Measurements from ENCODE around the gene ZDHHC13. TPM values are rescaled to one million over a fixed set of nuclear protein-coding genes. Genes with fewer than 3 reads are reported as not detected.

The ZDHHC13 gene
- total and polyA plus RNA-seq, 9 donors = 5.7 to 15.4 (median 9.0) TPM

- Histone ChIP-seq H3K27me3 (no peaks in the 10 kb centered on the region), H3K4me3 (no peak overlapping the region), H3K4me1 (ENCODE audit: insufficient read depth) (no peaks in the 10 kb centered on the region), H3K36me3 (no peaks in the 10 kb centered on the region), H3K27ac (no peak overlapping the region), H3K9me3 (no peaks in the 10 kb centered on the region)
- WGBS, 3 donors = 85 to 89% (median 87%) methylated on average over 9 of the region's 9 CpGs
- intact Hi-C loops (cut with DNase I) = no loop called here
- DNase-seq = no peak
- TF ChIP-seq CTCF (IDR thresholded peaks at IDR 0.05) (no peak), EP300 (IDR thresholded peaks at IDR 0.05) (no peak), POLR2A (IDR thresholded peaks at IDR 0.05) (no peak)
Observed at GRCh38 chr11:19187833-19188258, 70.9 kb downstream of the ZDHHC13 start.

DNA sequence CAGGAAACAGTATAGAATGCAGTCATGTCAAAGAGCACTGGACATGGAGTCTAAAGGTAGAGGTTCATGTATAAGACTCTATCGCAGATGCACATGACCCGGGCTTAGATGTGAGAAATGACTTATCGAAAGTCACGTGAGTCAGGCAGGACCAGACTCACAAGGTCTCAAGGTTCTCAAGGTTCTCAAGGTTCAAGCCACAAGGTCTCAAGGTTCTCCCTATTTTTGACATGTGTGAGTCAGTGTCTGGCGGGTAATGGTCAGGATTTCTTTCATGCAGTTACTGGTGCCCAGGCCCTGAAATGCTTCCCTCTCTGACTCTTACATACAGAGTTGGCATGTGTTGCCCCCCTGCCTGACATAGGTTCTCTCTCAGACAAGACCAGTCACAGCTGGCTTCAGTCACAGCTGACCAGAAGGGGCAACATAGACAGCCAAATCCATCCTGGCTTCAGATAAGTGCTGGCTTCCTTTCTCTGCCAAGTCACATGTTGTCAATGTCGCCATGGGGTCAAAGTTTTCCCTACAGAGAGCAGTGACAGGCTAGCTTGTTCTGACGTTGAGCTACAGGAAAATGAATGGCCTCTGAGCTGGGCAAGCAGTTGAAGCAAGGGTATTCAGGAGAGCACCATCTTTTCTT lies 74.7 kb downstream of the ZDHHC13 start:
- no peaks in the 10 kb centered on the region for H3K4me1 ChIP-seq (ENCODE audit: insufficient read depth)
- WGBS, 3 donors = 72 to 75% (median 74%) methylated on average over 7 of the region's 7 CpGs
- H3K4me3 ChIP-seq = no peak overlapping the region
- H3K9me3 ChIP-seq = no peaks in the 10 kb centered on the region
- DNase-seq = no peak
- H3K27me3 ChIP-seq = no peaks in the 10 kb centered on the region
- H3K27ac ChIP-seq = no peak overlapping the region
- no peaks in the 10 kb centered on the region for H3K36me3 ChIP-seq
- intact Hi-C loops (cut with DNase I) = no loop called here
- TF ChIP-seq CTCF (IDR thresholded peaks at IDR 0.05) (no peak), EP300 (IDR thresholded peaks at IDR 0.05) (no peak), POLR2A (IDR thresholded peaks at IDR 0.05) (no peak)

DNA sequence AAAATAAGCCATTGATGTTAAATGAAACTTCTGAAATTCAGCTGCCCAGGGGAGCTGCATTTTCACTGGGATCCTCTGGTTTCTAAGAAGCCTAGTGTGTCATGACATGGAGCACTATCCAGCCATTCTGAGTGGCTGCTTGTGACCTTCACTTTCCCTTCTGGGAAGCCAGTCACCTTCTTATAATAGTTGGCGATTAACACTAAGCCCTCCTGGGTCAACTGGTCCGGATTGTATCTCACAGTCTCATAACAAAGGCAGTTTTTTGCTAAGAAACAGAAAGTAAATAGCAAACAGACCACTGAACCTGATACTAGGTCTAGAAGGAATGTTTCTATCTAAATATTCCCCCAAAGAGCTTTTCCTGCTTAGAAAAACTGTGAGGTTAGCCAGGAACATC lies 76.9 kb downstream of the ZDHHC13 start:
- intact Hi-C loops (cut with DNase I) = no loop called here
- H3K4me3 ChIP-seq = no peak overlapping the region
- H3K27ac ChIP-seq = no peak overlapping the region
- no peak for DNase-seq
- no peaks in the 10 kb centered on the region for H3K4me1 ChIP-seq (ENCODE audit: insufficient read depth)
- no peak for TF ChIP-seq POLR2A (IDR thresholded peaks at IDR 0.05)
- TF ChIP-seq EP300 (IDR thresholded peaks at IDR 0.05) = no peak
- WGBS, 3 donors = 36 to 50% (median 47%) methylated on average over 2 of the region's 2 CpGs
- no peaks in the 10 kb centered on the region for H3K9me3 ChIP-seq
- no peaks in the 10 kb centered on the region for H3K36me3 ChIP-seq
- H3K27me3 ChIP-seq = no peaks in the 10 kb centered on the region

GRCh38 chr11:19194620-19195308 lies 77.8 kb downstream of the ZDHHC13 start:
- 88 to 92% (median 90%) methylated on average over 4 of the region's 4 CpGs for WGBS, 3 donors

More at GRCh38 chr11:19194620-19195308, 77.8 kb downstream of the ZDHHC13 start:
- no peak overlapping the region for H3K27ac ChIP-seq
- intact Hi-C loops (cut with DNase I) = no loop called here
- no peaks in the 10 kb centered on the region for H3K36me3 ChIP-seq
- no peak for DNase-seq
- no peaks in the 10 kb centered on the region for H3K9me3 ChIP-seq
- H3K27me3 ChIP-seq = no peaks in the 10 kb centered on the region
- H3K4me3 ChIP-seq = no peak overlapping the region
- TF ChIP-seq EP300 (IDR thresholded peaks at IDR 0.05) = no peak
- TF ChIP-seq POLR2A (IDR thresholded peaks at IDR 0.05) = no peak
- no peak for TF ChIP-seq CTCF (IDR thresholded peaks at IDR 0.05)
- no peaks in the 10 kb centered on the region for H3K4me1 ChIP-seq (ENCODE audit: insufficient read depth)
